Upper lobe of left lung (tissue), 6 donors: ENCODE results near the gene POR. TPM values are rescaled to one million over a fixed set of nuclear protein-coding genes. Genes with fewer than 3 reads are reported as not detected.

Experiments used
- ATAC-seq, 2 donors: fragments of 200-7000 bp; cut with Tn5 transposase; one replicate each; pipeline ENCODE4 v1.9.1; 2022; ENCODE audit warnings: mild to moderate bottlenecking in 2 of 2, moderate library complexity in 2 of 2; ENCODE audit not compliant: low FRiP score in 2 of 2
- DNase-seq, 2 donors: peaks; one replicate each; pipeline ENCODE4 v3.0.0-alpha.2; 2019 to 2020
- H3K27ac ChIP-seq, 4 donors: fragments of 200-600 bp; sonication (generic); one replicate each; pipeline ENCODE4 v1.5.1; 2016 to 2019
- H3K27me3 ChIP-seq, 4 donors: fragments of 200-600 bp; sonication (generic); one replicate each; pipeline ENCODE4 v1.5.1; 2017 to 2019
- H3K36me3 ChIP-seq, 4 donors: fragments of 200-600 bp; sonication (generic); one replicate each; pipeline ENCODE4 v1.5.1; 2016 to 2019
- H3K4me1 ChIP-seq, 4 donors: fragments of 200-600 bp; sonication (generic); one replicate each; pipeline ENCODE4 v1.5.1; 2018 to 2019
- H3K4me3 ChIP-seq, 4 donors: fragments of 200-600 bp; sonication (generic); one replicate each; pipeline ENCODE4 v1.5.1; 2017 to 2019; ENCODE audit warnings: mild to moderate bottlenecking in 2 of 4, moderate library complexity in 1 of 4
- H3K9me3 ChIP-seq, 4 donors: fragments of 200-600 bp; sonication (generic); one replicate each; pipeline ENCODE4 v1.5.1; 2018 to 2019
- EP300 ChIP-seq, 4 donors: sonication (generic); formaldehyde crosslinking; IDR thresholded peaks; one replicate each; pipeline ENCODE4 v1.5.1; 2017; ENCODE audit warnings: antibody characterized with exemption in 4 of 4, control low read depth in 2 of 4
- POLR2A ChIP-seq, 4 donors: fragments of 450-650 bp; IDR thresholded peaks; one replicate each; pipeline ENCODE4 v1.5.1; 2016 to 2017; ENCODE audit warnings: antibody characterized with exemption in 4 of 4, mild to moderate bottlenecking in 2 of 4
- POLR2AphosphoS5 ChIP-seq, 2 donors: sonication (generic); formaldehyde crosslinking; IDR thresholded peaks; one replicate each; pipeline ENCODE4 v1.5.1; 2017; ENCODE audit warnings: antibody characterized with exemption in 2 of 2
- WGBS, 2 donors: methylation state at CpG; one replicate each; pipeline ENCODE4 v1.1.5; 2017 to 2018; 5-methylcytosine and 5-hydroxymethylcytosine counted together
- total RNA-seq, 6 donors: library from RNA; depleted of rRNA in 4 of 6; stranded (reverse); fragments of >200 nt in 4 of 6; gene quantifications; one replicate each; pipeline versions ENCODE4 v1.1.0 to v1.2.1, GENCODE V29; 2016 to 2021
- TF ChIP-seq, protein P1 (sequence below), 6 experiments: fragments of 450-650 bp in 4 of 6; fragments of 200-600 bp in 2 of 6; sonication (generic) in 2 of 6; IDR thresholded peaks; one replicate each; pipeline ENCODE4 v1.5.1; 2016 to 2019; ENCODE audit warnings: antibody characterized with exemption in 6 of 6
- donor health status: DM: no; HTN: no; CAD: no; lungs with moderate emphysema.
- donor health status: DM: no; HTN: yes; CAD: no; lungs with severe emphysema.

Gene POR
- total RNA-seq, 6 donors from 2014 or later = 107 to 257 (median 194) TPM

DNA sequence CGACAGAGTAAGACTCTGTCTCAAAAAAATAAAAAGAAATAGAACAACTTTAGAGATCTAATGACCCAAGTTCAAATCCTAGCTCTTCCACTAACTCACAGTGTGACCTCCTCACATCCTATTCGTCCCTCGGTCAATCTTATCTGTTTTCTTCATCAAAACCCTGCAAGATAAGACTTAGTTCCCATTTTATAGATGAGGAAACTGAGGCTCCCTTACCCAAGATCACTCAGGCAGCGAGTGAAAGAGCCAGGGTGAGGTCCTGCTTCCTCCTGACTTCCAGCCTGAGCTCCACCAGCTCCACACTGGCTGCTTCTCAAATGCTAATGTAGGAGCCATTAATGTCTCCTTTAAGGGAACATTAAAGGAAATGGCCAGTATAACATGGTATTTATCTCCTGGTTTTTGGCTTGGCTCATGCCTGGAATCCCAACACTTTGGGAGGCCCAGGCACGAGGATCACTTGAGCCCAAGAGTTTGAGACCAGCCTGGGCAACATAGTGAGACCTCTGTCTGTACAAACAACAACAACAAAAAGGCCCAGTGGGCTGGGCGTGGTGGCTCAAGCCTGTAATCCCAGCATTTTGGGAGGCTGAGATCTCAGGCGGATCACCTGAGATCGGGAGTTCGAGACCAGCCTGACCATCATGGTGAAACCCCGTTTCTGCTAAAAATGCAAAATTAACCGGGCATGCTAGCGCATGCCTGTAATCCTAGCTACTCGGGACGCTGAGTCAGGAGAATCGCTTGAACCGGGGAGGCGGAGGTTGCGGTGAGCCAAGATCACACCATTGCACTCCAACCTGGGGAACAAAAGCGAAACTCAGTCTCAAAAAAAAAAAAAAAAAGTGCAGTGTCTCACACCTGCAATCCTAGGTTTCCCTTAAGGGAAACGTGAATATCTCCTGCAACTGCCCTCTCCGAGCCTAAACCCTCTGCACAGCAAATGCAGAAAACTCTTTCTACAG lies 39.6 kb upstream of the POR start:
- no peak overlapping the region for H3K4me3 ChIP-seq
- peaks cover 20 to 34% (median 31%) of the 10 kb centered on the region in 4 donors for H3K4me1 ChIP-seq
- no peaks in the 10 kb centered on the region for H3K27me3 ChIP-seq
- ATAC-seq (no peak), DNase-seq (no peak)
- no peaks in the 10 kb centered on the region for H3K9me3 ChIP-seq
- TF ChIP-seq EP300 (IDR thresholded peaks at IDR 0.05) (no peak), POLR2AphosphoS5 (IDR thresholded peaks at IDR 0.05) (no peak), POLR2A (IDR thresholded peaks at IDR 0.05) (no peak)
- TF ChIP-seq, protein P1, sequence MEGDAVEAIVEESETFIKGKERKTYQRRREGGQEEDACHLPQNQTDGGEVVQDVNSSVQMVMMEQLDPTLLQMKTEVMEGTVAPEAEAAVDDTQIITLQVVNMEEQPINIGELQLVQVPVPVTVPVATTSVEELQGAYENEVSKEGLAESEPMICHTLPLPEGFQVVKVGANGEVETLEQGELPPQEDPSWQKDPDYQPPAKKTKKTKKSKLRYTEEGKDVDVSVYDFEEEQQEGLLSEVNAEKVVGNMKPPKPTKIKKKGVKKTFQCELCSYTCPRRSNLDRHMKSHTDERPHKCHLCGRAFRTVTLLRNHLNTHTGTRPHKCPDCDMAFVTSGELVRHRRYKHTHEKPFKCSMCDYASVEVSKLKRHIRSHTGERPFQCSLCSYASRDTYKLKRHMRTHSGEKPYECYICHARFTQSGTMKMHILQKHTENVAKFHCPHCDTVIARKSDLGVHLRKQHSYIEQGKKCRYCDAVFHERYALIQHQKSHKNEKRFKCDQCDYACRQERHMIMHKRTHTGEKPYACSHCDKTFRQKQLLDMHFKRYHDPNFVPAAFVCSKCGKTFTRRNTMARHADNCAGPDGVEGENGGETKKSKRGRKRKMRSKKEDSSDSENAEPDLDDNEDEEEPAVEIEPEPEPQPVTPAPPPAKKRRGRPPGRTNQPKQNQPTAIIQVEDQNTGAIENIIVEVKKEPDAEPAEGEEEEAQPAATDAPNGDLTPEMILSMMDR (IDR thresholded peaks at IDR 0.05) = no peak
- no peaks in the 10 kb centered on the region for H3K36me3 ChIP-seq
- H3K27ac ChIP-seq = peak overlapping the region in 3 of 4 donors; percentile 59 to 78 (median 60)
- 85 to 88% methylated on average over 19 to 21 of the region's 21 CpGs for WGBS, 2 donors

DNA sequence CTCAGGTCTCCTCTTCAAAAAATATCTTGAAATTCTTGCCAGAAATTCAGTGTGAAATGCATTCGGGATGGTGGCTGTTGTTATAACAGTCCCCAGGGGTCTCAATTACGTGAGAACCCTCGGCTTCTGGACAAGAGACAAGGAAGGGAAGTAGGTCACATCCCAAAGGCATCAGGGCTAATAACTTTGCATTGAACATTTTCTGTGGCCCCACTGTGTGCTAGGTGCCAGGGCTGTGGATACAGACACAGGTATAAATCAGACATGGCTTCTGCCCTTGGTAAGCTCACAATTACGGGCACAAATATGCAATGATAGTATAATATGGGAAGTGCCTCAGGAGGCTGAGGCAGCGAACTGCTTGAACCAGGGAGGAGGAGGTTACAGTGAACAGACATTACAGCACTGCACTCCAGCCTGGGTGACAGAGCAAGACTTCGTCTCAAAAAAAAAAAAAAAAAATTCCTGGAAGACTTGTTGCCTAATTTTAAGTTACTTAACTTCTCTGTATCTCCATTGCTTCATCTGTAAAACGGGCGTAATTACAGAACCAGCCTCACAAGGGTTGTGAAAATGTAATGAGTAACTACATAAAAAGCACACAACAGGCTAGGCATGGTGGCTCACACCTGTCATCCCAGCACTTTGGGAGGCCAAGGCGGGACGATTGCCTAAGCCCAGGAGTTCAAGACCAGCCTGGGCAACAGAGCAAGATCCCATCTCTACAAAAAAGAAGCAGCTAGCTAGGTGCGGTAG lies 38.7 kb upstream of the POR start:
- DNase-seq = peak in 1 of 2 donors; percentile 60
- ATAC-seq = no peak
- H3K27ac ChIP-seq = peak overlapping the region; percentile 59 to 78 (median 60)
- TF ChIP-seq POLR2A (IDR thresholded peaks at IDR 0.05) = no peak
- no peak for TF ChIP-seq POLR2AphosphoS5 (IDR thresholded peaks at IDR 0.05)
- no peak for TF ChIP-seq EP300 (IDR thresholded peaks at IDR 0.05)
- TF ChIP-seq, protein P1 (IDR thresholded peaks at IDR 0.05) = no peak
- H3K4me3 ChIP-seq = no peak overlapping the region
- no peaks in the 10 kb centered on the region for H3K9me3 ChIP-seq
- no peaks in the 10 kb centered on the region for H3K27me3 ChIP-seq
- peaks cover 1 to 8% (median 4%) of the 10 kb centered on the region in 4 donors for H3K36me3 ChIP-seq
- WGBS, 2 donors = 62 to 74% methylated on average over 11 of the region's 11 CpGs
- H3K4me1 ChIP-seq = peaks cover 24 to 35% (median 32%) of the 10 kb centered on the region in 4 donors

DNA sequence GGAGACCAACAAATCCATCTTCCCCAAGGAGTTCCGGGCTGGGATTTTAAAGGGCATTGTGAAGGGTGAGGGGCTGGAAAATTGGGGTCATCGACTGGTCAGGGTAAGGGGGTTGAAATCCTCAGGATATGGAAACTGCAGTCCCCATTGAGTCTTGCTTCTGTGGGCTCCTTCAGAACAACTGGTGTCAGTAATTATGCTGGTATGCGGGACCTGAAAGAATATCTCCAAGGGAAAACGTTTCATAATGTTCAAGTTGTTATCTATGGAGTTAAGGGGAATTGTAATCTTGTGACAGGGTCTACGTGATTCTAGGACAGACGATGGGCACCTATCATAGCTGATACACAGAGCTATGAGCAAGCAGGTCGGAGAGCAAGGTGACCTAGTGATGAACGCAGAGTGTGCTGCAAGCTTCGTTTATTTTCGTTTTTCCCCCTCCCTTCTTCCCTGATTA lies 36.6 kb upstream of the POR start:
- TF ChIP-seq POLR2A (IDR thresholded peaks at IDR 0.05) (no peak), POLR2AphosphoS5 (IDR thresholded peaks at IDR 0.05) (no peak), EP300 (IDR thresholded peaks at IDR 0.05) (peak in 1 of 4 donors; percentile 9)
- TF ChIP-seq, protein P1 (IDR thresholded peaks at IDR 0.05) = no peak
- H3K27me3 ChIP-seq = no peaks in the 10 kb centered on the region
- ATAC-seq = peak; percentile 1 to 4
- no peaks in the 10 kb centered on the region for H3K9me3 ChIP-seq
- DNase-seq = no peak
- peak overlapping the region; percentile 53 to 93 (median 74) for H3K27ac ChIP-seq
- H3K4me3 ChIP-seq = peak overlapping the region in 3 of 4 donors; percentile 78 to 98 (median 91)
- 13 to 20% methylated on average over 10 of the region's 10 CpGs for WGBS, 2 donors
- peaks cover 13 to 28% (median 21%) of the 10 kb centered on the region in 4 donors for H3K36me3 ChIP-seq
- H3K4me1 ChIP-seq = peaks cover 18 to 26% (median 22%) of the 10 kb centered on the region in 4 donors

DNA sequence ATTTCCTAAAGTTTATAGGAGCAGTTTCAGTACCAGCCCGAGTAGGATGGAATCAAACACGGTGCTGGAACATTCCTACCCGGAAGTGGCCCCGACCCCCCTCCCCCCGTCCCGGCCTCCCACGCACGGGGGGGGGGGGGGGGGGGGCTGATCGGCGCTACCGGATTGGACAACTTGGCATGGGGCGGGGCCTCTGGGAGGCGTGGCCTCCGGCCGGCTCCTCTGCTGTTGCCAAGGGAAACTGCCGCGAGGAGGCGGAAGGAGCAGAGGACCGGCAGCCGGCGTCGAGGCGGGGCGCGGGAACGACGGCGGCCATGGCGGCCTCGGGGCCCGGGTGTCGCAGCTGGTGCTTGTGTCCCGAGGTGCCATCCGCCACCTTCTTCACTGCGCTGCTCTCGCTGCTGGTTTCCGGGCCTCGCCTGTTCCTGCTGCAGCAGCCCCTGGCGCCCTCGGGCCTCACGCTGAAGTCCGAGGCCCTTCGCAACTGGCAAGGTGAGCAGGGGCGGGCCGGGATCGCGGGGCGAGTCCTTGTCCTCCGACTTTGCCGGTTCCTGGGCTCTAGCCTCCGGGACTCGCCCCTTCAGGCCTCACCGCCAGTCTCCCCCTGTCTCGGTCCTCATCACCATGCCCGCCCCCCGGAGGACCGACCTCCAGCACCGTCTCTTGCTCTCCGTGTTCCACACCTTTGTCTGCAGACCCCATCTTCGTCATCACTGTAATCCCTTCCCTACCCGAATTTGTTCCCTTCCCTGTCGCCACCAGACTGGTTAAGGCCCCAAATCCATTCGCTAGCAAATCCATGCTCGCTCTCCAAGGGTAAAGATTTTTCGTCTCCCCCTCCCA lies 36.0 kb upstream of the POR start, which contains the start of gene RHBDD2:
Gene RHBDD2 (plus strand): TSS at position 266 of the 843 bp plus-strand sequence. CDS start 49 bp downstream, at position 315.
- H3K36me3 ChIP-seq = peaks cover 16 to 35% (median 27%) of the 10 kb centered on the region in 4 donors
- TF ChIP-seq POLR2A (IDR thresholded peaks at IDR 0.05) (peak; percentile 59 to 98 (median 92)), POLR2AphosphoS5 (IDR thresholded peaks at IDR 0.05) (peak; percentile 98 to 99), EP300 (IDR thresholded peaks at IDR 0.05) (peak in 1 of 4 donors; percentile 27)
- TF ChIP-seq, protein P1 (IDR thresholded peaks at IDR 0.05) = peak in 4 of 6 experiments; percentile 34 to 48 (median 46)
- H3K27ac ChIP-seq = peak within 1 kb of the TSS; percentile 73 to 93 (median 86)
- H3K4me3 ChIP-seq = peak within 1 kb of the TSS; percentile 52 to 98 (median 84)
- H3K9me3 ChIP-seq = no peaks in the 10 kb centered on the region
- DNase-seq (peak; percentile 95 to 99), ATAC-seq (peak; percentile 97 to 98)
- 2% methylated on average over 17 to 33 of the region's 65 CpGs for WGBS, 2 donors
- H3K27me3 ChIP-seq = no peaks in the 10 kb centered on the region
- peaks cover 18 to 26% (median 22%) of the 10 kb centered on the region in 4 donors for H3K4me1 ChIP-seq
